Activated T-helper 1 cell treated with anti-CD3 and anti-CD28 coated beads, Interleukin-12 subunit alpha, Interleukin-12 subunit beta, Interleukin-2, Interleukin-4 antibody, amounts not matched to agents 30 ng/mL and 10 ng/mL and 1 ng/mL, durations not matched to agents 14 hours and 24 hours and 36 hours (primary cell): ENCODE measurements around the gene CCDC146. TPM values are rescaled to one million over a fixed set of nuclear protein-coding genes. Genes with fewer than 3 reads are reported as not detected.
"Not testable (repeated sequence)": the region's sequence is repeated elsewhere in the genome, so short reads cannot be mapped to it uniquely, and the experiment has no call there.

Experiments
- DNase-seq: peaks from one replicate; pipeline ENCODE4 v3.0.0; 2021; ENCODE audit warnings: low spot score
- H3K27ac Mint-ChIP-seq: one replicate; pipeline ENCODE4 v1.8.0; 2021; ENCODE audit warnings: mild to moderate bottlenecking, mixed read lengths
- H3K27me3 Mint-ChIP-seq: one replicate; pipeline ENCODE4 v1.8.0; 2022; ENCODE audit warnings: mild to moderate bottlenecking, moderate library complexity, mixed read lengths; ENCODE audit not compliant: insufficient read depth
- H3K36me3 Mint-ChIP-seq: one replicate; pipeline ENCODE4 v1.8.0; 2021; ENCODE audit warnings: low read depth, mixed read lengths
- H3K4me1 Mint-ChIP-seq: one replicate; pipeline ENCODE4 v1.8.0; 2021; ENCODE audit warnings: low read depth, mixed read lengths
- H3K4me3 Mint-ChIP-seq: one replicate; pipeline ENCODE4 v1.8.0; 2021; ENCODE audit warnings: mild to moderate bottlenecking, moderate library complexity, mixed read lengths
- H3K9me3 Mint-ChIP-seq: one replicate; pipeline ENCODE4 v1.8.0; 2021; ENCODE audit warnings: mixed read lengths
- intact Hi-C: fragments of 100-400 bp; cut with micrococcal nuclease; formaldehyde crosslinking; loops from one replicate; pipeline ENCODE4 v1.15.1; 2024
- total RNA-seq: library from RNA; stranded (reverse); gene quantifications from 2 replicates; pipeline ENCODE4 v1.2.3, GENCODE V29; 2022

CCDC146 gene
- total RNA-seq, 1 donor from 2014 or later, result 2.1 TPM

- Mint-ChIP-seq H3K27ac (peak overlapping the region; percentile 94), H3K4me3 (peak overlapping the region; percentile 50), H3K4me1 (peaks cover 34% of the 10 kb centered on the region), H3K36me3 (peaks cover 1% of the 10 kb centered on the region), H3K9me3 (peaks cover 4% of the 10 kb centered on the region), H3K27me3 (no peaks in the 10 kb centered on the region)
- peak; percentile 2 for DNase-seq
- intact Hi-C loops, result loop anchor here (1.0 to 5.0 kb wide), 3 partner anchors 35 to 42 kb away; partner anchors contain the start of genes CCDC146 and FGL2
Observed at GRCh38 chr7:77157446-77157845, 35.0 kb downstream of the CCDC146 start.

- DNase-seq, H3K4me3 Mint-ChIP-seq, intact Hi-C loops: not testable (repeated sequence)
Observed at GRCh38 chr7:77171073-77171472, 48.7 kb downstream of the CCDC146 start.

GRCh38 chr7:77172437-77173172 lies 50.2 kb downstream of the CCDC146 start:
- H3K27me3 Mint-ChIP-seq, result not testable (repeated sequence)

More at GRCh38 chr7:77171073-77171472, 48.7 kb downstream of the CCDC146 start:
- H3K27me3 Mint-ChIP-seq, H3K9me3 Mint-ChIP-seq, H3K27ac Mint-ChIP-seq, H3K36me3 Mint-ChIP-seq, H3K4me1 Mint-ChIP-seq: not testable (repeated sequence)

GRCh38 chr7:77174418-77174817 lies 52.0 kb downstream of the CCDC146 start:
- H3K4me3 Mint-ChIP-seq, H3K27ac Mint-ChIP-seq, H3K9me3 Mint-ChIP-seq, DNase-seq, H3K36me3 Mint-ChIP-seq, H3K4me1 Mint-ChIP-seq, intact Hi-C loops, H3K27me3 Mint-ChIP-seq: not testable (repeated sequence)

More at GRCh38 chr7:77172437-77173172, 50.2 kb downstream of the CCDC146 start:
- H3K27ac Mint-ChIP-seq, H3K4me3 Mint-ChIP-seq, H3K9me3 Mint-ChIP-seq, H3K4me1 Mint-ChIP-seq, intact Hi-C loops, H3K36me3 Mint-ChIP-seq, DNase-seq: not testable (repeated sequence)

- H3K36me3 Mint-ChIP-seq, H3K27me3 Mint-ChIP-seq, intact Hi-C loops, H3K4me1 Mint-ChIP-seq, H3K4me3 Mint-ChIP-seq, H3K9me3 Mint-ChIP-seq, H3K27ac Mint-ChIP-seq, DNase-seq: not testable (repeated sequence)
Observed at GRCh38 chr7:77175274-77175800, 52.9 kb downstream of the CCDC146 start.

- H3K27me3 Mint-ChIP-seq, H3K9me3 Mint-ChIP-seq, H3K4me1 Mint-ChIP-seq, DNase-seq, H3K4me3 Mint-ChIP-seq, H3K27ac Mint-ChIP-seq, H3K36me3 Mint-ChIP-seq, intact Hi-C loops: not testable (repeated sequence)
Observed at GRCh38 chr7:77177321-77177904, 55.0 kb downstream of the CCDC146 start.

GRCh38 chr7:77178024-77178423 lies 55.6 kb downstream of the CCDC146 start:
- DNase-seq, H3K4me3 Mint-ChIP-seq, H3K27me3 Mint-ChIP-seq, H3K36me3 Mint-ChIP-seq, intact Hi-C loops, H3K27ac Mint-ChIP-seq, H3K9me3 Mint-ChIP-seq, H3K4me1 Mint-ChIP-seq: not testable (repeated sequence)

- Mint-ChIP-seq H3K36me3 (peaks cover 5% of the 10 kb centered on the region), H3K27ac (no peak overlapping the region), H3K27me3 (no peaks in the 10 kb centered on the region), H3K9me3 (peaks cover 13% of the 10 kb centered on the region), H3K4me3 (no peak overlapping the region), H3K4me1 (no peaks in the 10 kb centered on the region)
- no peak for DNase-seq
- intact Hi-C loops, result no loop called here
Observed at GRCh38 chr7:77181015-77181595, 58.7 kb downstream of the CCDC146 start.

- DNase-seq, result no peak
- H3K27me3 Mint-ChIP-seq, result no peaks in the 10 kb centered on the region
- H3K4me3 Mint-ChIP-seq, result no peak overlapping the region
- H3K27ac Mint-ChIP-seq, result no peak overlapping the region
- peaks cover 5% of the 10 kb centered on the region for H3K36me3 Mint-ChIP-seq
- H3K9me3 Mint-ChIP-seq, result peaks cover 15% of the 10 kb centered on the region
- intact Hi-C loops, result no loop called here
- no peaks in the 10 kb centered on the region for H3K4me1 Mint-ChIP-seq
Observed at GRCh38 chr7:77181734-77182133, 59.3 kb downstream of the CCDC146 start.

GRCh38 chr7:77182261-77182660 lies 59.8 kb downstream of the CCDC146 start:
- H3K27me3 Mint-ChIP-seq, result no peaks in the 10 kb centered on the region
- intact Hi-C loops, result no loop called here
- DNase-seq, result no peak

GRCh38 chr7:77184463-77184862 lies 62.0 kb downstream of the CCDC146 start:
- H3K36me3 Mint-ChIP-seq, result peaks cover 5% of the 10 kb centered on the region
- H3K9me3 Mint-ChIP-seq, result peaks cover 15% of the 10 kb centered on the region
- no peaks in the 10 kb centered on the region for H3K4me1 Mint-ChIP-seq
- H3K27ac Mint-ChIP-seq, result no peak overlapping the region
- intact Hi-C loops, result no loop called here
- H3K4me3 Mint-ChIP-seq, result no peak overlapping the region
- H3K27me3 Mint-ChIP-seq, result no peaks in the 10 kb centered on the region
- no peak for DNase-seq

More at GRCh38 chr7:77182261-77182660, 59.8 kb downstream of the CCDC146 start:
- H3K9me3 Mint-ChIP-seq, result peaks cover 15% of the 10 kb centered on the region
- H3K4me1 Mint-ChIP-seq, result no peaks in the 10 kb centered on the region
- H3K4me3 Mint-ChIP-seq, result no peak overlapping the region
- H3K27ac Mint-ChIP-seq, result no peak overlapping the region
- H3K36me3 Mint-ChIP-seq, result peaks cover 5% of the 10 kb centered on the region

GRCh38 chr7:77184990-77185389 lies 62.6 kb downstream of the CCDC146 start:
- intact Hi-C loops, result no loop called here
- H3K4me3 Mint-ChIP-seq, result no peak overlapping the region
- no peaks in the 10 kb centered on the region for H3K4me1 Mint-ChIP-seq
- H3K36me3 Mint-ChIP-seq, result peaks cover 5% of the 10 kb centered on the region
- no peak overlapping the region for H3K27ac Mint-ChIP-seq
- H3K9me3 Mint-ChIP-seq, result peaks cover 15% of the 10 kb centered on the region
- no peaks in the 10 kb centered on the region for H3K27me3 Mint-ChIP-seq
- no peak for DNase-seq

GRCh38 chr7:77185866-77186265 lies 63.5 kb downstream of the CCDC146 start:
- peaks cover 14% of the 10 kb centered on the region for H3K9me3 Mint-ChIP-seq
- intact Hi-C loops, result no loop called here
- H3K4me3 Mint-ChIP-seq, result no peak overlapping the region
- H3K36me3 Mint-ChIP-seq, result peaks cover 5% of the 10 kb centered on the region
- no peaks in the 10 kb centered on the region for H3K4me1 Mint-ChIP-seq
- H3K27me3 Mint-ChIP-seq, result no peaks in the 10 kb centered on the region
- DNase-seq, result no peak
- H3K27ac Mint-ChIP-seq, result no peak overlapping the region
